Activated CD4-positive, alpha-beta T cell treated with anti-CD3 and anti-CD28 coated beads, Interleukin-2, Interleukin-6, amounts not matched to agents 100 ng/mL and 50 ng/mL, durations not matched to agents 16 hours and 8 hours (primary cell): ENCODE results near the gene MARS1.

Source experiments
- DNase-seq: peaks from one replicate; pipeline ENCODE4 v3.0.0-alpha.2; 2020

Gene MARS1

GRCh38 chr12:57518920-57519795 lies 31.3 kb downstream of the MARS1 start:
- DNase-seq, result peak; percentile 36

DNA sequence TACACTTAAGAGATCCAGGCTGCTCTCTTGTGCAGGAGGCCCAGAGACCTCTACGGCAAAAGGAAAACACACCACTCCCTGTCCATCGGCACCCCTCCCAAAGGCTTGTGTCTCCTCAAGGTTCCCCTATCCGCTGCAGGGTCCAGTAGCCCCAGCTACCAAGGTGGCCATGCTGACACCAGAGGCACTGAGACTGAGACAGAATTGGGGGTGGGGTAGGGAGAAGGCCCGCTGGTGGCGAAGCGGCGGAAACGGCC lies 31.9 kb downstream of the MARS1 start:
- DNase-seq, result peak; percentile 50

GRCh38 chr12:57520053-57520818 lies 32.4 kb downstream of the MARS1 start, which contains the start of gene DDIT3:
TSS of gene DDIT3 (minus strand) at chr12:57520514. CDS start at chr12:57517406, 3,108 bp downstream.
- DNase-seq, result peak; percentile 100

- DNase-seq, result no peak
Observed at GRCh38 chr12:57521525-57522010, 33.7 kb downstream of the MARS1 start.

- peak; percentile 91 for DNase-seq
Observed at GRCh38 chr12:57522011-57522886, 34.4 kb downstream of the MARS1 start, which contains the start of gene MBD6. TSS of gene MBD6 (plus strand) at chr12:57522824. CDS start at chr12:57524304, 1,480 bp downstream.

DNA sequence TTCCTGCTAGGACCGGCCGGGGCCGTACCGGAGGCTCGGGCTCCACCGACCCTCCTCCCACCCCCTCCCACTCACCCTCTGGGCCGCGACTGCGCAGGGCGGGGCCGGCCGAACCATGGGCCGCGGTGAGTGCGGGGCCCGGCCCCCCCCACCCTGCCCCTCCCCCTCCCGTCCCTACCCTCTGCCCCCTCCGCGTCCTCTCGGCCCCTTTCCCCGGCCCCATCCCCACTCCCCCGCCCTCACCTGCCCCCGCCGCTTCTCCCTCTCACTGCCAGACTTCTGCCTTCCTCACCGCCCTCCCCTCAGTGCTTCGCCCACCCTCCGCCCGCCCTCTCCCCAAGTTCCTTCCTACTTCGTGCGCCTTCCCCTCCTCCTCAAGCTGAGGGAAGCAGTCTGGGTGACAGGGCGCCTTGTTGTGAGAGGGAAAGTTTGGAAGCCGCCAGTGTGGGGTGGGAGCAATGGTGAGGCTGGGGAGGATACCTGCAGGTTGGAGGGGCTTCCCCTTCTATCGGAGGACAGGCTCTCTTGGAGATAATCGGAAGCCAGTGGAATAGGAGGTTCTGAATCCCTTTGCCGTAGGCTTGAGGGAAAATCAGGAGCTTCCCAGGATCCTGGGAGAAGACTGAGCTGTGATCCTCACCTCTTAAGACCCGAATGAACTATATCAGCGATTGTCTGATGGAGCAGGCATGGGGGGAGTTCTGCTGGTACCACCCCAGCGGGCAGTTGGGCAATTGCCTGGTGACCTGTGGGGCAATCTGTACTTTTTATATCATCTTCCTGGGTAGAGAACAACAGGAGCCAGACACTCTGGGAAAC lies 35.2 kb downstream of the MARS1 start:
- no peak for DNase-seq

- DNase-seq, result no peak
Observed at GRCh38 chr12:57523706-57524614, 36.1 kb downstream of the MARS1 start.

DNA sequence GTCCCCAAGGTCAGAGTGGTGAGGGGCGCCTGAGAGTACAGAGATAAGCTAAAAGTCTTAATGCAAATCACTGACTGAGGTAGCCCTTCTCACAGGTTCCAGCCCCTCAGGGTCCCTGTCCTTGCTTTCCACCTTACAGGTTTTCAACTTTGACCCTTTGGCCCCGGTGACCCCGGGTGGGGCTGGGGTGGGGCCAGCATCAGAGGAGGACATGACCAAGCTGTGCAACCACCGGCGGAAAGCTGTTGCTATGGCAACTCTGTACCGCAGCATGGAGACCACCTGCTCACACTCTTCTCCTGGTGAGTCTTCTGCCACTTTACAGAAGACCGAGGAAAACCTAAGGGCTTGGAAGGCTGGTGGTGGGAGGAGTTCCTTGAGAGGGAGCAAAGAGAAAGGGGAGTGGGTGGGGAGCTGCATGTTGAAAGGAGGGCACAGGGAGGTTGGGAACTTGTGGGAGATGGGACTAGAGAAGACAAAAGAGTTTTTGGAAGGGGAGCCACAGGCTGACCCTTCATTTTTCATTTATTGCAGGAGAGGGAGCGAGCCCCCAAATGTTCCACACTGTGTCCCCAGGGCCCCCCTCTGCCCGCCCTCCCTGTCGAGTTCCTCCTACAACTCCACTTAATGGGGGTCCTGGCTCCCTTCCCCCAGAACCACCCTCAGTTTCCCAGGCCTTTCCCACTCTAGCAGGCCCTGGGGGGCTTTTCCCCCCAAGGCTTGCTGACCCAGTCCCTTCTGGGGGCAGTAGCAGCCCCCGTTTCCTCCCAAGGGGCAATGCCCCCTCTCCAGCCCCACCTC lies 37.1 kb downstream of the MARS1 start:
- no peak for DNase-seq

GRCh38 chr12:57525615-57526383 lies 37.9 kb downstream of the MARS1 start:
- no peak for DNase-seq

DNA sequence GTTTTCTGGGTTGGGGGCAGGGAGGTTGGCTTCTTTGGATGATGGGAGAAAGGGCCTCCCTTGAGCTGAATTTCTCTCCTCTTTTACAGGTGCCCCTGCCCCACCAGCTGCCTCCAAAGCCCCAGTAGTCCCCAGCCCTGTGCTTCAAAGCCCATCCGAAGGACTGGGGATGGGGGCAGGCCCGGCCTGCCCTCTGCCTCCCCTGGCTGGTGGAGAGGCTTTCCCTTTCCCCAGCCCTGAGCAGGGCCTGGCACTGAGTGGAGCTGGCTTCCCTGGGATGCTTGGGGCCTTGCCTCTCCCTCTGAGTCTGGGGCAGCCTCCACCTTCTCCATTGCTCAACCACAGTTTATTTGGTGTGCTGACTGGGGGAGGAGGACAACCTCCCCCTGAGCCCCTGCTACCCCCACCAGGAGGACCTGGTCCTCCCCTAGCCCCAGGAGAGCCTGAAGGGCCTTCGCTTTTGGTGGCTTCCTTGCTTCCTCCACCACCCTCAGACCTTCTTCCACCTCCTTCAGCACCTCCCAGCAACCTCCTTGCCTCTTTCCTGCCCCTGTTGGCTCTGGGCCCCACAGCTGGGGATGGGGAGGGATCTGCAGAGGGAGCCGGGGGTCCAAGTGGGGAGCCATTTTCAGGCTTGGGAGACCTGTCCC lies 38.7 kb downstream of the MARS1 start:
- no peak for DNase-seq

- DNase-seq, result no peak
Observed at GRCh38 chr12:57527184-57527583, 39.3 kb downstream of the MARS1 start.

DNA sequence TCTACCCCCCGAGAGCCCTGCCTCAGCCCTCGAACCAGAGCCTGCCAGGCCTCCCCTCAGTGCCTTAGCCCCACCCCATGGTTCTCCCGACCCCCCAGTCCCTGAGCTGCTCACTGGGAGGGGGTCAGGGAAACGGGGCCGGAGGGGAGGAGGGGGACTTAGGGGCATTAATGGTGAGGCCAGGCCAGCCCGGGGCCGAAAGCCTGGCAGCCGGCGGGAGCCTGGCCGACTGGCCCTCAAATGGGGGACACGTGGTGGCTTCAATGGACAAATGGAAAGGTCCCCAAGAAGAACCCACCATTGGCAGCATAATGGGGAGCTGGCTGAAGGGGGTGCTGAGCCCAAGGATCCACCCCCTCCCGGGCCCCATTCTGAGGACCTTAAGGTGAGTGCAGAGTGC lies 40.3 kb downstream of the MARS1 start:
- DNase-seq, result no peak

GRCh38 chr12:57528831-57529555 lies 41.1 kb downstream of the MARS1 start:
- no peak for DNase-seq

GRCh38 chr12:57529831-57530230 lies 42.0 kb downstream of the MARS1 start:
- no peak for DNase-seq

DNA sequence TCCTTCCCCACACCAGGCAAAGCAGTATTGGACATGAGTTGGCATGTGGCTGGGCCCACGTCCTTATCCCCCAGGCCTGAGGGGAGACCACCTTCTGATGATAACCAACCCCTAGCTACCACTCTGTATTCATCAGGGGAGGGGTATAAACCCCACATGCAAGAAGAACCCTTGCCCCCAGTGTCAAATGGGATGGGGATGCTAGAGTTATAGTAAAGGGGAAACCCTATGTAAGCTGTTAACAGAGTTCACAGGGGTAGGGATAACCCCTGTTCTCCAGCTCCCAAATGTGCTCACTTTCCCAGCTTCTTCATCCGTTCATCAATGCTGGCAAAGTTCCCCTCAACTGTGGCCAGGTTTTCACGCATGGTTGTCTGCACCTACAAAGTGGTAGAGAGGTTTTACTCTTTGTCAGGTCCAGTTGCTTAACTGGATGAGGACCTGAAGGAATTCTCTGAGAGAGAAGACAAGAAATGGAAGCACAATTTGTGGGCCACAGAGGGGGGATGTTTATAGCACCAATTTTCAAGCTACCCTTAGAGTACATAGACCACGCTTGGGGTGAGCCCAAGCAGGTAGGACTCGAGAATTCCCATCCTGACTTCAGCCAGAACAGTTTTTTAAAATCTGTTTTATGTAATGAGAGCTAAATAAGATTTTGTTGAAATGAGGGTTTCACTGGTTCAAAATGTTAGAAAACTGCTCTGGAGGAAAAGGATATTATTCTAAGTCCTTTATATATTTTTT lies 42.7 kb downstream of the MARS1 start:
- DNase-seq, result no peak

DNA sequence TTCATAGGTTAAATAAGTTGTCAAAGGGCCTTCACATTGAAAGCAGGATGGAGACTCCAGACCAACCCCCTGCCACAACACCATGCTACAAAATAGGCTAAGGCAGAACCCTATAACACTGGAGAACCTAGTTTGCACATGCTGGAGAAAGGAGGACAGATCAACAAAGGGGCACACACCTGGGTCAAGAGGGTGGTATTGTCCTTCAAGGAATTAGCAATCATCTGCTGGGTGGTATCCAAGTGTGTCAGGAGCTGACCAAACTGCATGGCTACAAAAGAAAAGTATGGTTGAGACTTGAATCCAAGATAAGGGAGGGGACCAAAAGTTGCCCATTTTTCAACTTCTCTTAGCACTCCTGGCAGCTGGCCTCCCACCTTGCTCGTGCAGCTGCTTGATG lies 44.0 kb downstream of the MARS1 start:
- DNase-seq, result no peak

- no peak for DNase-seq
Observed at GRCh38 chr12:57533108-57533507, 45.2 kb downstream of the MARS1 start.
